Activated naive CD8-positive, alpha-beta T cell treated with anti-CD3 and anti-CD28 coated beads for 36 hours (primary cell): Measurements from ENCODE around the gene ITGA3. TPM values are rescaled to one million over a fixed set of nuclear protein-coding genes. Genes with fewer than 3 reads are reported as not detected.

ENCODE experiments used
- DNase-seq: peaks from one replicate; pipeline ENCODE4 v3.0.0; 2021
- H3K27ac Mint-ChIP-seq: one replicate; pipeline ENCODE4 v1.8.0; 2022; ENCODE audit warnings: mild to moderate bottlenecking, moderate library complexity, mixed read lengths
- H3K27me3 Mint-ChIP-seq: one replicate; pipeline ENCODE4 v1.8.0; 2022; ENCODE audit warnings: mild to moderate bottlenecking, mixed read lengths
- H3K36me3 Mint-ChIP-seq: one replicate; pipeline ENCODE4 v1.8.0; 2021; ENCODE audit warnings: mild to moderate bottlenecking, mixed read lengths
- H3K4me1 Mint-ChIP-seq: one replicate; pipeline ENCODE4 v1.8.0; 2021; ENCODE audit warnings: mixed read lengths
- H3K4me3 Mint-ChIP-seq: one replicate; pipeline ENCODE4 v1.8.0; 2022; ENCODE audit warnings: mild to moderate bottlenecking, moderate library complexity, mixed read lengths
- H3K9me3 Mint-ChIP-seq: one replicate; pipeline ENCODE4 v1.8.0; 2022; ENCODE audit warnings: mixed read lengths
- total RNA-seq, 2 experiments: library from RNA; stranded (reverse); gene quantifications; one replicate each; pipeline ENCODE4 v1.2.3, GENCODE V29; 2021

The ITGA3 gene
- total RNA-seq, 2 experiments from 2014 or later, result 3.7 to 5.1 TPM

- no peaks in the 10 kb centered on the region for H3K9me3 Mint-ChIP-seq
- H3K27ac Mint-ChIP-seq, result no peak overlapping the region
- no peak overlapping the region for H3K4me3 Mint-ChIP-seq
- DNase-seq, result no peak
- peaks cover 12% of the 10 kb centered on the region for H3K36me3 Mint-ChIP-seq
- H3K27me3 Mint-ChIP-seq, result no peaks in the 10 kb centered on the region
- H3K4me1 Mint-ChIP-seq, result no peaks in the 10 kb centered on the region
These were observed 11.1 kb downstream of the ITGA3 start for GRCh38 chr17:50066995-50067394.

- Mint-ChIP-seq H3K36me3 (peaks cover 12% of the 10 kb centered on the region), H3K27me3 (no peaks in the 10 kb centered on the region)
These were observed 12.1 kb downstream of the ITGA3 start for GRCh38 chr17:50067996-50068395.

GRCh38 chr17:50070908-50071680 lies 15.2 kb downstream of the ITGA3 start:
- H3K4me1 Mint-ChIP-seq, result no peaks in the 10 kb centered on the region
- no peaks in the 10 kb centered on the region for H3K27me3 Mint-ChIP-seq
- H3K4me3 Mint-ChIP-seq, result no peak overlapping the region
- DNase-seq, result no peak
- H3K9me3 Mint-ChIP-seq, result no peaks in the 10 kb centered on the region
- no peak overlapping the region for H3K27ac Mint-ChIP-seq
- peaks cover 12% of the 10 kb centered on the region for H3K36me3 Mint-ChIP-seq

More at GRCh38 chr17:50067996-50068395, 12.1 kb downstream of the ITGA3 start:
- no peaks in the 10 kb centered on the region for H3K4me1 Mint-ChIP-seq
- H3K9me3 Mint-ChIP-seq, result no peaks in the 10 kb centered on the region
- DNase-seq, result no peak
- no peak overlapping the region for H3K27ac Mint-ChIP-seq
- no peak overlapping the region for H3K4me3 Mint-ChIP-seq

GRCh38 chr17:50071692-50072091 lies 15.8 kb downstream of the ITGA3 start:
- Mint-ChIP-seq H3K27me3 (no peaks in the 10 kb centered on the region), H3K27ac (no peak overlapping the region), H3K36me3 (peaks cover 12% of the 10 kb centered on the region), H3K4me1 (no peaks in the 10 kb centered on the region), H3K9me3 (no peaks in the 10 kb centered on the region), H3K4me3 (no peak overlapping the region)
- DNase-seq, result no peak

GRCh38 chr17:50072130-50072529 lies 16.2 kb downstream of the ITGA3 start:
- no peak overlapping the region for H3K27ac Mint-ChIP-seq
- no peaks in the 10 kb centered on the region for H3K27me3 Mint-ChIP-seq
- H3K4me3 Mint-ChIP-seq, result no peak overlapping the region
- no peaks in the 10 kb centered on the region for H3K4me1 Mint-ChIP-seq
- H3K9me3 Mint-ChIP-seq, result no peaks in the 10 kb centered on the region
- peaks cover 12% of the 10 kb centered on the region for H3K36me3 Mint-ChIP-seq
- no peak for DNase-seq

GRCh38 chr17:50072925-50073324 lies 17.0 kb downstream of the ITGA3 start:
- no peaks in the 10 kb centered on the region for H3K9me3 Mint-ChIP-seq
- no peak for DNase-seq
- H3K27ac Mint-ChIP-seq, result no peak overlapping the region
- H3K4me1 Mint-ChIP-seq, result no peaks in the 10 kb centered on the region
- H3K4me3 Mint-ChIP-seq, result no peak overlapping the region
- peaks cover 12% of the 10 kb centered on the region for H3K36me3 Mint-ChIP-seq
- H3K27me3 Mint-ChIP-seq, result no peaks in the 10 kb centered on the region

- no peaks in the 10 kb centered on the region for H3K9me3 Mint-ChIP-seq
- H3K27ac Mint-ChIP-seq, result no peak overlapping the region
- peaks cover 12% of the 10 kb centered on the region for H3K36me3 Mint-ChIP-seq
- H3K4me1 Mint-ChIP-seq, result no peaks in the 10 kb centered on the region
- H3K27me3 Mint-ChIP-seq, result no peaks in the 10 kb centered on the region
- no peak overlapping the region for H3K4me3 Mint-ChIP-seq
- no peak for DNase-seq
These were observed 18.3 kb downstream of the ITGA3 start for GRCh38 chr17:50074227-50074626.

GRCh38 chr17:50075446-50076032 lies 19.6 kb downstream of the ITGA3 start:
- Mint-ChIP-seq H3K36me3 (peaks cover 9% of the 10 kb centered on the region), H3K27me3 (no peaks in the 10 kb centered on the region), H3K27ac (no peak overlapping the region), H3K9me3 (no peaks in the 10 kb centered on the region), H3K4me1 (no peaks in the 10 kb centered on the region), H3K4me3 (no peak overlapping the region)
- DNase-seq, result no peak

GRCh38 chr17:50076221-50076590 lies 20.3 kb downstream of the ITGA3 start:
- Mint-ChIP-seq H3K4me3 (no peak overlapping the region), H3K27me3 (no peaks in the 10 kb centered on the region), H3K4me1 (no peaks in the 10 kb centered on the region), H3K9me3 (no peaks in the 10 kb centered on the region), H3K27ac (no peak overlapping the region), H3K36me3 (peaks cover 6% of the 10 kb centered on the region)
- DNase-seq, result no peak

GRCh38 chr17:50076591-50077235 lies 20.8 kb downstream of the ITGA3 start:
- Mint-ChIP-seq H3K27me3 (no peaks in the 10 kb centered on the region), H3K4me3 (no peak overlapping the region), H3K36me3 (peaks cover under 1% of the 10 kb centered on the region), H3K9me3 (no peaks in the 10 kb centered on the region), H3K27ac (no peak overlapping the region), H3K4me1 (no peaks in the 10 kb centered on the region)
- DNase-seq, result no peak

GRCh38 chr17:50078430-50078829 lies 22.5 kb downstream of the ITGA3 start:
- Mint-ChIP-seq H3K36me3 (no peaks in the 10 kb centered on the region), H3K4me1 (no peaks in the 10 kb centered on the region), H3K9me3 (no peaks in the 10 kb centered on the region), H3K27me3 (no peaks in the 10 kb centered on the region), H3K27ac (no peak overlapping the region), H3K4me3 (no peak overlapping the region)
- DNase-seq, result no peak

GRCh38 chr17:50079334-50080095 lies 23.6 kb downstream of the ITGA3 start:
- DNase-seq, result no peak
- Mint-ChIP-seq H3K36me3 (no peaks in the 10 kb centered on the region), H3K4me3 (no peak overlapping the region), H3K27ac (no peak overlapping the region), H3K9me3 (no peaks in the 10 kb centered on the region), H3K27me3 (no peaks in the 10 kb centered on the region), H3K4me1 (no peaks in the 10 kb centered on the region)

GRCh38 chr17:50080096-50080480 lies 24.2 kb downstream of the ITGA3 start:
- Mint-ChIP-seq H3K4me1 (no peaks in the 10 kb centered on the region), H3K27me3 (no peaks in the 10 kb centered on the region), H3K27ac (no peak overlapping the region), H3K36me3 (no peaks in the 10 kb centered on the region), H3K9me3 (no peaks in the 10 kb centered on the region), H3K4me3 (no peak overlapping the region)
- DNase-seq, result no peak

GRCh38 chr17:50080827-50081226 lies 24.9 kb downstream of the ITGA3 start:
- Mint-ChIP-seq H3K9me3 (no peaks in the 10 kb centered on the region), H3K4me1 (no peaks in the 10 kb centered on the region), H3K4me3 (no peak overlapping the region), H3K27ac (no peak overlapping the region), H3K27me3 (no peaks in the 10 kb centered on the region), H3K36me3 (no peaks in the 10 kb centered on the region)
- no peak for DNase-seq

GRCh38 chr17:50081757-50082156 lies 25.8 kb downstream of the ITGA3 start:
- H3K4me3 Mint-ChIP-seq, result no peak overlapping the region
- no peaks in the 10 kb centered on the region for H3K4me1 Mint-ChIP-seq
- no peak overlapping the region for H3K27ac Mint-ChIP-seq
- H3K9me3 Mint-ChIP-seq, result no peaks in the 10 kb centered on the region
- no peaks in the 10 kb centered on the region for H3K36me3 Mint-ChIP-seq
- DNase-seq, result no peak
- no peaks in the 10 kb centered on the region for H3K27me3 Mint-ChIP-seq
